Measurements from ENCODE around the gene AZU1.
"Not testable (repeated sequence)": the region's sequence is repeated elsewhere in the genome, so short reads cannot be mapped to it uniquely, and the experiment has no call there.

Gene AZU1

DNA sequence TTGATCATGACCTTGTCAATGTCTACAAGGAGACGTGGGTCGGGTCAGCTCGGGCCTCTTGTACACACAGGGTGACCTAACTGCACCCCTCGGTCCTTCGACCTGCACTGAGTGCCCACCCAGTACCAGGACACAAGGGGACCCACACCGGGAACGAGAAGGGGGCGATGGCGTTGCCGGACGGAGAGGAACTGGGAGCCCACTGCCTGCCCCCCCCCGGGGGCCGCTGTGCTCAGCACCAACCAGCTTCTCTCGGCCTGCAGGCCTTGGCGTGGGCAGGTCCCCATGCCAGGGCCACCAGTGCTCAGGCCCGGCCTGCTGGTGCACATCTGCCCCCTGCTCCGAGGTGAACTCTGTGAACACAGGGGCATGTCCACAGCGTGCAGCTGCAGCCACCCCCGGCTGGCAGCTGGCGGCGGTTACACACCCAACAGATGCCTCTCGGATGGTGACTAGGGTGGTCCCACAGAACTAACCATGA lies 46.0 kb downstream of the AZU1 start:
- DNase-seq (ENCODE audit: low spot score): no peak

DNA sequence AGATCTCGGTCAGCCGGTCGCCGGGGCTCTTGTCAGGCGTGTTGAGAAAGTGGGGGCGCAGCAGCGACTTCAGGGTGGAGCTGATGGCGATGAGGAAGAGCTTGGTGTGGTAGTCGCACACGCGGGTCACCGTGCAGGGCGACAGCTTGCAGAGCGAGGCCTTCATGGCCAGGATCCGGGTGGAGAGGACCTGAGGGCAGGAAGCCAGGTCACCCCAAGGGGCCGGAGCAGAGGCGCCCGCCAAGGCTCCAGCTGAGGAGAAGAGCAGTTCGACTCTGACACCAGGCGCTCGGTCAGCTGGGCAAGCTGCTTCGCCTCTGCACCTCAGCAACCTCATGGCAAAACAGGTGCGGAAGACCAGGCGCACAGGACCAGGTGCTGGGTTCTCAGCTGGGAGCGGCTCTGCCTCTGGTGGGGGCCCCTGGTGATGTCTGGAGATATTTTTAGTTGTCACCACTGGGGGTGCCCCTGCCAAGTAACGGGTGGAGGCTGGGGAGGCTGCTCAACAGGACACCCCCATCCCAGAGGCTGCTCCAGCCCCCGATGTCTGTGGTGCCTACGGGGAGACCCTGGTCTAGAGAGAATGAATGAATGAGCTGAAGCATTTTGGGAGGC lies 47.7 kb downstream of the AZU1 start:
- no peak for DNase-seq (ENCODE audit: low spot score)

DNA sequence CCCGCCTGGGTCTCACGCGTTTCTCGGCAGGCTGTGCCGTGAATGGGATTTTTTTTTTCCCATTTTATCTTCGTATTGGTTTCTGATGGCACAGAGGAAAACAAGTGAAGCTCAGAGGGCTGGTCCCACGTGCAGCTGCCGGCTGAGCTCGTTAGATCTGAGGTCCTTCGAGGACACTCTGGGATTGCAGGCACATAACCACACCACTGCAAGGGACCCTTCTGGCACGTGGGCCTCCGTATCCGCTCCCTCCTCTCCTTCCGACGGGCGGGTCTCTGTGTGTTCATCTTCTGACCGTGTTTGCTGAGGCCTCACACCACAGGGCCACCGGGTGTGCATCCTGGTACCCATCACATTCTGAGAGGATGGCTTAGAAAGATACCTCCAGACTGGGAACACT lies 48.5 kb downstream of the AZU1 start:
- DNase-seq (ENCODE audit: low spot score): no peak

DNA sequence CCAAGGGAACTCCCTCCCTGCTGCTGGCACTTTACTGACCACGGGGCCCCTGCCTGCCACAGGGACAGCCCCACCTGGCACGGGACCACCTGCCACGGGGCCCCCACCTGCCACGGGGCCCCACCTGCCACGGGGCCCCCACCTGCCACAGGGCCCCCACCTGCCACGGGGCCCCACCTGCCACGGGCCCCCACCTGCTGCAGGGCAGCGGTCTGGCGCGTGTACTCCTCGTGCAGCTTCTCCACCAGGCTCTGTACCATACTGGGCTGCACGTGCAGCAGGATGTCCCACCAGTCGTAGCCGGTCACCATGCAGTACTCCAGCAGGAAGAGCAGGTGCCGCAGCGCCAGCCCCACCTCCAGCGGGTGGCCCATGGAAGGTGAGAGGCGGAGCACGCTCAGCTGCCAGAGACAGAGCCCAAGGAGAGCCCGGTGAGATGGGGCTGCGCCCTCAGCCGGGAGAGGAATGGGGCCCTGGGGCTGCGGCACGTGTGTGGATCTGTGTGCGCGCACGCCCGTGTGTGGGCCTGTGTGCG lies 49.2 kb downstream of the AZU1 start:
- no peak for DNase-seq (ENCODE audit: low spot score)

DNA sequence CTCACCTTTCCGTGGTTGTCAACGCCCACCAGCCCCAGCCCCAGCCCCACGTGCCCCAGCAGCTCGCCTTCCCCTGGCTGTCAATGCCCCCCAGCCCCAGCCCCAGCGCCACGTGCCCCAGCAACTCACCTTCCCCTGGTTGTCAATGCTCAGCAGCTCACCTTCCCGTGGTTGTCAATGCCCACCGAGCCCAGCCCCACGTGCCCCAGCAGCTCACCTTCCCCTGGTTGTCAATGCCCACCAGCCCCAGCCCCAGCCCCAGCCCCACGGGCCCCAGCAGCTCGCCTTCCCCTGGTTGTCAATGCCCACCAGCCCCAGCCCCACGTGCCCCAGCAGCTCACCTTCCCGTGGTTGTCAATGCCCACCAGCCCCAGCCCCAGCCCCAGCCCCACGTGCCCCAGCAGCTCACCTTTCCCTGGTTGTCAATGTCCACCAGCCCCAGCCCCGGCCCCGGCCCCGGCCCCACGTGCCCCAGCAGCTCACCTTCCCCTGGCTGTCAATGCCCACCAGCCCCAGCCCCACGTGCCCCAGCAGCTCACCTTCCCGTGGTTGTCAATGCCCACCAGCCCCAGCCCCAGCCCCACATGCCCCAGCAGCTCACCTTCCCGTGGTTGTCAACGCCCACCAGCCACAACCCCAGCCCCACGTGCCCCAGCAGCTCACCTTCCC lies 50.5 kb downstream of the AZU1 start:
- not testable (repeated sequence) for DNase-seq (ENCODE audit: low spot score)

DNA sequence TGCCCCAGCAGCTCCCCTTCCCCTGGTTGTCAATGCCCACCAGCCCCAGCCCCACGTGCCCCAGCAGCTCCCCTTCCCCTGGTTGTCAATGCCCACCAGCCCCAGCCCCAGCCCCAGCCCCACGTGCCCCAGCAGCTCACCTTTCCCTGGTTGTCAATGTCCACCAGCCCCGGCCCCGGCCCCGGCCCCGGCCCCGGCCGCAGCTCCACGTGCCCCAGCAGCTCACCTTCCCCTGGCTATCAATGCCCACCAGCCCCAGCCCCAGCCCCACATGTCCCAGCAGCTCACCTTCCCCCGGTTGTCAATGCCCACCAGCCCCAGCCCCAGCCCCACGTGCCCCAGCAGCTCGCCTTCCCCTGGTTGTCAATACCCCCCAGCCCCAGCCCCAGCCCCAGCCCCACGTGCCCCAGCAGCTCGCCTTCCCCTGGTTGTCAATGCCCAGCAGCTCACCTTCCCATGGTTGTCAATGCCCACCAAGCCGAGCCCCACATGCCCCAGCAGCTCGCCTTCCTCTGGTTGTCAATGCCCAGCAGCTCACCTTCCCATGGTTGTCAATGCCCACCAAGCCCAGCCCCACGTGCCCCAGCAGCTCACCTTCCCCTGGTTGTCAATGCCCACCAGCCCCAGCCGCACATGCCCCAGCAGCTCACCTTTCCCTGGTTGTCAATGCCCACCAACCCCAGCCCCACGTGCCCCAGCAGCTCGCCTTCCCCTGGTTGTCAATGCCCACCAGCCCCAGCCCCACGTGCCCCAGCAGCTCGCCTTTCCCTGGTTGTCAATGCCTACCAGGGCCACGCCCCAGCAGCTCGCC lies 51.3 kb downstream of the AZU1 start:
- DNase-seq (ENCODE audit: low spot score): not testable (repeated sequence)

DNA sequence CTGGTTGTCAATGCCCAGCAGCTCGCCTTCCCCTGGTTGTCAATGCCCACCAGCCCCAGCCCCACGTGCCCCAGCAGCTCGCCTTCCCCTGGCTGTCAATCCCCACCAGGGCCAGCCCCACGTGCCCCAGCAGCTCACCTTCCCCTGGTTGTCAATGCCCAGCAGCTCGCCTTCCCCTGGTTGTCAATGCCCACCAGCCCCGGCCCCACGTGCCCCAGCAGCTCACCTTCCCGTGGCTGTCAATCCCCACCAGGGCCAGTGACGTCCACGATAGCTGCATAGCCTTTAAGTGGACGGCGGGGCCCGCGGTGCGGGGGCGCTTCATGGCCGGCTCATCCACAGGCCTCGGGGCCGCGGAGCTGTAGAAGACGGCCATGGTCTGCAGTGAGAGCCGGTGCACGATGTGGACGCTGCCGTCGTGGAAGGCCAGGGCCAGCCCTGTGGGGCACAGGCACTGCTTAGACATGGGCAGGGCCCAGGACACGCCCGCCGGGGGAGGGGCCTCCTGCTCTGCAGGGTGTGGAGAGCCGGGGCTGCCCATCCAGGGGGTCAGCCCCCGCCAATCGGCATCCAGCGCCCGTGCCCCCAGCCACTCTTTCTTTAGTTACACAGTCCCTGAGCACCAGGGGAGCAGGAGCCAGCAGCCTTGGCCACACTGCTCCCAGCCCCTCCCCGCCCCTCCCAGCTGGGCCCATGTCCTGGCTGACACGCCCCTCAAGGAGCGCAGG lies 52.2 kb downstream of the AZU1 start:
- no peak for DNase-seq (ENCODE audit: low spot score)
